HG02642 (cell line): ENCODE results near the gene OGN.
"Not testable (repeated sequence)": the region's sequence is repeated elsewhere in the genome, so short reads cannot be mapped to it uniquely, and the experiment has no call there.

Source experiments
- ATAC-seq: cut with Tn5 transposase; IDR thresholded peaks from one replicate; pipeline ENCODE4 v1.9.1; 2021; ENCODE audit warnings: mild to moderate bottlenecking; ENCODE audit not compliant: unreplicated experiment, poor library complexity

OGN gene, protein sequence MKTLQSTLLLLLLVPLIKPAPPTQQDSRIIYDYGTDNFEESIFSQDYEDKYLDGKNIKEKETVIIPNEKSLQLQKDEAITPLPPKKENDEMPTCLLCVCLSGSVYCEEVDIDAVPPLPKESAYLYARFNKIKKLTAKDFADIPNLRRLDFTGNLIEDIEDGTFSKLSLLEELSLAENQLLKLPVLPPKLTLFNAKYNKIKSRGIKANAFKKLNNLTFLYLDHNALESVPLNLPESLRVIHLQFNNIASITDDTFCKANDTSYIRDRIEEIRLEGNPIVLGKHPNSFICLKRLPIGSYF

DNA sequence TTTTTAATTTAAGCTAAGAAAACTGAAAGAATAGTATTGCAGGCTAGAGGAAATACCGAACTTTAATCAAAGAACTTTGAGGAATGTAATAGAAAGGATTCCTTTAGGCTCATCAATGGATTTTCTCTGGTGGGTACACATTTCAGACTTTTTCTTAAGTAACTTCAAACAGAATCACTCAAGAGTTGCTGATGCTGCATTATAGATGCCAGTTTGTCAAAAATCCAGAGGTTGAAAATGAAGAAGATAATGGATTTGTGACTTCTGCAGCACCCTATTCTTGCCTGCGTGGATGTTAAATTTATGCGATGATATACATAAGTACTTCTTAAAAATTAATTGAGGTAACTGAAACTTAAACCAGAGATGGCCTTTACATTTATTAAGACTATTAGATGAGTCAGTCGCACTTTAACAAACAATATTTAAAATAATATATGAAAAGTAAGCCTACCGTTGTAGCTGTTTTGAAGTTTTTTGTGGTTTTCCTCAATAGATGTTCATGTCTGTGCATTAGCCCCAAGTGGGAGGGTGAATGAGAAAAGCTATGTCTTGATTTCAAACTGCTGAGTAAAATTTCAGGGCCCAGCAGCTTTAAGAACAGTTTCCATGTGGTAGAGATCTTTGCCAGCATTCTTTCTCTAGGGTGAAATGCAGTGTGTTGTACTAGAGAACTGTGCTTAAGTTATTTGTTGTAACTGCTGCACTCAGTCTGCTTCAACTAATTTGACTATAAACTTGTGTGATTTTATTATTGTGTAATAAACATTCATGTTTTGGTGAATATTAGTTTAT is at the start of gene OGN:
TSS of gene OGN (minus strand) at position 537 of the 795 bp plus-strand sequence. CDS start 1,171 bp downstream, outside the sequence.
- ATAC-seq: no peak

DNA sequence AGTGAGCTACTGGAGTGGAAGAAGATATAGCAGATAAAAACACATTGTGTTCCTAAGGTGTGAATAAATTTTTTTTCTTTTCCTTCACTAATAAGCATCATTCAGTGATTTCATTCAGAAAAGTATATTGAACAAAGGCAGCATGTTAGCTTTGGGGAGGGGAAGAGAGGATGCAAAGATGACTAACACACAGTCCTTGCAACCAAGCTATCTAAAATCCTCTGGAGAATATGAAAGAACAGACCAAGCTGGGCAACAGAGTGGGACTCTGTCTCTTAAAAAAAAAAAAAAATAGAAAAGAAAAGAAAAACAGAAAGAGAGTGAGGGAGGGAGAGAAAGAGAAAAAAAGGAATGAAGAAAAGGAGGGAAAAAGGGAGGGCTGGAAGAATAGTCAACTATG is 42.2 kb upstream of the OGN start:
- ATAC-seq: no peak

- no peak for ATAC-seq
These were observed 40.5 kb upstream of the OGN start for GRCh38 chr9:92444841-92445240.

DNA sequence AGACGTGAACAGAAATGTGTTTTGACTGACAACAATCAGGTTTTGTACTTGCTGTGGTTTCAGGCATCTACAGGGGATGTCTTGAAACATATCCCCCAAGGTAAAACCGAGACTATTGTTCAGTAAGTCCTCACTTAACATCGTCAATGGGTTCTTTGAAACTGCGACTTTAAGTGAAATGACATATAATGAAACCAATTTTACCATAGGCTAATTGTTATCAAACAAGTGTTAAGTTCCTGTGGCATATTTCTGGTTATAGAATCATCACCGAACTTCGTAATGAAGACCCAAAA is 36.3 kb upstream of the OGN start:
- no peak for ATAC-seq

- no peak for ATAC-seq
These were observed 35.8 kb upstream of the OGN start for GRCh38 chr9:92439921-92440750.

DNA sequence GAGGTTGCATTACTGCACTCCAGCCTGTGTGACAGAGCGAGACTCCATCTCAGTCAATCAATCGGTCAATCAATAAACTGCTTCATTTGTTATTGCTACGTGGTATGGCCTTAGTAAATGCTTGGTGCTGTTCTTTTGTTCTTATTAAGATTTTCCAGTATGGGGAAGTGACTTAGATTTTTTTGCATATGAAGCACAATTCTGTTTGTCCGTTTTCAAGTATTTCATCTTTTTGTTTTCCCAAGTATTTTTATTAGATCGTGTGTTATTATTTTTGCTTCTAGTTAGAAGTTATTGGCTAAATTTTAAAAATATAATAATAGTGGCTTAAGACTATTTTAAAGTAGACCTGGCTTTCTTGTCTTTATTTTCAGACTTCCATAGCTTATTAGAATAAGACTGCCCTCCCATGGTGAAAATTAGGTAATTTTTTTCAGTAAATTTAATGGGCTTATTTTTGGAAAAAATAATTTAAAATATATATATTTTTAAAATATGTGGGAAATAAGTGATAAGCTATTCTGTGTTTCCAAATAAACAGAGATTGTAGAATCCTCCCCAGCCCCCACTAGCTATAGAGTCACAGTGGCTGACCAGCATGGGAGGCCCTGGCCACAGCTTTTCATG is 34.6 kb upstream of the OGN start:
- no peak for ATAC-seq

DNA sequence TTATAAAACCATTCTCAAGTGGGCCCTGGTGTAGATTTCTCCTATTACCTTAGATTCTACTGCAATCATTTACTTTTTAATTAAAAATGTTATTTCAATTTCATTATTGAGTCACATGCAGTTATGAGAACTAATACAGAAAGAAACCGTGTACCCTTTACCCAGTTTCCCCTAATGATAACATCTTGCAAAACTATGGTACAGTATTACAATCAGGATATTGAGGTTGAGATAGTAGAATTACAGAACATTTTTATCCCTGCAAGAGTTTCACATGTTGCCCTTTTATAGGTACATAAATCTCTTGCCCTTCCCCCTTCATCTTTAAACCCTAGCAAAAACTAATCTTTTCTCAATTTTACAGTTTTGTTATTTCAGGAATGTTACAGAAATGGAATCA is 30.9 kb upstream of the OGN start:
- no peak for ATAC-seq

DNA sequence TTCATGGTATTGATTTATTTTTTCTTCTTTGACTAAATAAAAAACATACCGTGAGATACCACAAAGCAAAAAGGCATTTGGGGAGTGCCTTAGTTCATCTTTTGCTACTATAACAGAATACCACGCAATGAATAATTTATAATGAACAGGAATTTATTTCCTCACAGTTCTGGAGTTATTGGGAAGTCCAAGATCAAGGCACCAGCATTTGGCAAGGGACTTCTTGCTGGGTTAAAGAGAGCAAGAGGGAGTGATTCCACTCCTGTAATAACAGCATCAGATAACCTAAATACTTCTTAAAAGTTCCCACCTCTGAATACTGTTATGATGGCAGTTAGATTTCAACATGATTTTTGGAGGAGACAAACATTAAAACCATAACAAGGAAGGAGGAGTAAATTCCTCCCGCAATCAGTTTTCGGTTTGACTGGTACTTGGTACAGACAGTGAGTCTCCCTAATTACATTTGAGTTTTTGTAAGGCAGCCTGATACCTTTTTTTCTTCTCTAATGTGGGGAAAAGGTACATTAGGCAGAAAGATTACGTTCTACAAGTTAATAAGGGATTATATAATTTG is 28.7 kb upstream of the OGN start:
- no peak for ATAC-seq

GRCh38 chr9:92432350-92432749 is 28.0 kb upstream of the OGN start:
- ATAC-seq: no peak

DNA sequence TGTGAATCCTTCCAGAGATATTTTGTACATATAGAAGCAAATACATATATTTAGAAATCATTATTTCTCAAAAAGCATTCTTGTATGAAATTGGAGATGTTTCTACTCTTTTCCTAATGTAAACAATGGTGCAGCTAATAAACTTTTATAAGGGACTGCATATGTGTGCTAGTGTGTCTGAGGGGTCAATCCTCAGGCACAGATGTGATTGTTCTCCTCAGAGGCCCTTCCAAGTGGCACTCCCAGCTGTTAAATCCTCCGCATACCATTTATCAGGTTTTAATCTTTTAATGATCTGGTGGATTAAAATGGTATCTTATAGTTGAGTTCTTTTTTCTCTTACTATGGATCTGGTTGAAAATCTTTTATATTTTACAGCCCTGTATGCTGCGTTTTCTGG is 25.5 kb upstream of the OGN start:
- ATAC-seq: no peak

- ATAC-seq: no peak
These were observed 22.2 kb upstream of the OGN start for GRCh38 chr9:92426501-92427145.

GRCh38 chr9:92425474-92425873 is 21.1 kb upstream of the OGN start:
- no peak for ATAC-seq

DNA sequence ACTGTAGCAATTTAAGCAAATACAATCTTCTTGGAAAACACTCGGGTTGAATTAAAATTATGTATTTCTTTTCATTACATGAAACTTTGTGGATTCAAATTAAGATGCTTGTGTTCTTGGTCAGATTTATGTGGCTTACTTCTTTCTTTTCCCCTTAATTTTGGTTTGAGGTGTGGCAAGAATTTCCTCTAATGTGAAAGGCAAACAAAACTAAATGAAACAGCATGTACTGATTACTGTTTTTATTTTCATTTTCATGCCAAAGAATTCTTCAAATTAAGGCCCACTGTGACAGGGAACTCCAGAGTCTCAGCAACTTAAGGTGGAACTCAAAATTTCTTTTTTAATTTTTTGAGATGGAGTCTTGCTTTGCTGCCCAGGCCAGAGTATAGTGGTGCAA is 20.0 kb upstream of the OGN start, which contains the start of gene OMD:
TSS of gene OMD (minus strand) at position 132 of the 400 bp plus-strand sequence. CDS start 6,913 bp downstream, outside the sequence.
- no peak for ATAC-seq

GRCh38 chr9:92423612-92424011 is 19.2 kb upstream of the OGN start:
- ATAC-seq: no peak

GRCh38 chr9:92422611-92423338 is 18.4 kb upstream of the OGN start:
- ATAC-seq: no peak

- ATAC-seq: no peak
These were observed 10.2 kb upstream of the OGN start for GRCh38 chr9:92414566-92414965.

GRCh38 chr9:92411157-92411556 is 6.8 kb upstream of the OGN start:
- ATAC-seq: not testable (repeated sequence)

GRCh38 chr9:92408747-92409478 is 4.5 kb upstream of the OGN start:
- ATAC-seq: no peak
